Activated T-cell treated with anti-CD3 and anti-CD28 coated beads for 48 hours (primary cell): ENCODE results near the gene SNURF.
"Not testable (repeated sequence)": the region's sequence is repeated elsewhere in the genome, so short reads cannot be mapped to it uniquely, and the experiment has no call there.

Experiments
- DNase-seq: peaks from one replicate; pipeline ENCODE4 v3.0.0-alpha.2; 2020; ENCODE audit warnings: low read depth

The SNURF gene

GRCh38 chr15:24971052-24971451 is 16.3 kb downstream of the SNURF start:
- DNase-seq, result no peak

DNA sequence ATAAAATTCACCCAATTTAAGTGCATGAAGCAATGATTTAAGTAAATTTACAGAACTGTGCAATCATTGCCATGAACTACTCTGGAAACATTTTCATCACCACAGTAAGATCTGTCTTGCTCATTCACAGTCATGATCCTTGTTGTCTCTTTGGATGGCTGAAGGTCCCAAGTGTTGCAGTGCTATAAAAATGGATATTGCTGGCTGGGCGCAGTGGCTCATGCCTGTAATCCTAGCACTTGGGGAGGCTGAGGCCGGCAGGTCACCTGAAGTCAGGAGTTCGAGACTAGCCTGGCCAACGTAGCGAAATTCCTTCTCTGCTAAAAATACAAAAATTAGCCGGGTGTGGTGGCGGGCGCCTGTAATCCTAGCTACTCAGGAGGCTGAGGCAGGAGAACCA is 17.0 kb downstream of the SNURF start:
- no peak for DNase-seq

- DNase-seq, result not testable (repeated sequence)
These were observed 17.9 kb downstream of the SNURF start for GRCh38 chr15:24972707-24973106.

DNA sequence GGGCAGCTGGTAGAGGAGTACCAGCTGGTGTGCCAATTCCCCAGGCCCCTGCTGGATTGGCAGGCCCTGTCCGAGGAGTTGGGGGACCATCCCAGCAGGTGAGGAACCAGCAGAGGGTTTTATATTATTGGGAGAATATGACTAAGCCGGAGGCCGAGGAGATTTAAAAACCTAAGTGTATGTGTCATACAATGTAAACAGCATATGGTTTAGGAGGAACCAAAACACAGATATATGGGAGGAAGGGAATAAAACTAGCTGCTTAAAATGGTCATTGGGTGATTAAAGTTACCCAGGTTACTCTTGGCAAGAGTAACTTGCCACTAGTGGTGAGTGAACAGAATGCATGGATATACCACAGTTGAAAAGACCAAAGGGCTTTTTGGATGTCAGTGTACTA is 22.1 kb downstream of the SNURF start:
- DNase-seq, result no peak

GRCh38 chr15:24977686-24978085 is 22.9 kb downstream of the SNURF start:
- DNase-seq, result no peak

- DNase-seq, result no peak
These were observed 30.4 kb downstream of the SNURF start for GRCh38 chr15:24985224-24985623.

GRCh38 chr15:24986653-24987052 is 31.9 kb downstream of the SNURF start:
- DNase-seq, result no peak
